Activated CD4-positive, alpha-beta memory T cell treated with anti-CD3 and anti-CD28 coated beads, Interleukin-2, amount 10 ng/mL, durations not matched to agents 7 days and 5 days (primary cell): ENCODE data around the gene NEDD4L. TPM values are rescaled to one million over a fixed set of nuclear protein-coding genes. Genes with fewer than 3 reads are reported as not detected.

Experiments
- CTCF ChIA-PET: fragments of 350-600 bp; sonication (Branson Sonifier 250); formaldehyde crosslinking; loops from one replicate; lab custom pipeline; 2021; ENCODE audit warnings: antibody characterized with exemption, inconsistent platforms; lab: Charles Lee
- POLR2A ChIA-PET: fragments of 350-600 bp; sonication (Branson Sonifier 250); formaldehyde crosslinking; loops from one replicate; lab custom pipeline; 2021; ENCODE audit warnings: antibody characterized with exemption; lab: Charles Lee
- DNase-seq: peaks from one replicate; pipeline ENCODE4 v3.0.0-alpha.2; 2020
- H3K27ac Mint-ChIP-seq: one replicate; pipeline ENCODE4 v1.8.0; 2021; ENCODE audit warnings: mild to moderate bottlenecking, mixed read lengths
- H3K27me3 Mint-ChIP-seq: one replicate; pipeline ENCODE4 v1.8.0; 2021; ENCODE audit warnings: mixed read lengths
- H3K36me3 Mint-ChIP-seq: one replicate; pipeline ENCODE4 v1.8.0; 2021; ENCODE audit warnings: low read depth, mixed read lengths
- H3K4me1 Mint-ChIP-seq: one replicate; pipeline ENCODE4 v1.8.0; 2021; ENCODE audit warnings: mixed read lengths
- H3K4me3 Mint-ChIP-seq: one replicate; pipeline ENCODE4 v1.8.0; 2021; ENCODE audit warnings: mild to moderate bottlenecking, mixed read lengths
- H3K9me3 Mint-ChIP-seq: one replicate; pipeline ENCODE4 v1.8.0; 2021; ENCODE audit warnings: mixed read lengths
- total RNA-seq, 2 experiments: library from RNA; stranded (reverse); gene quantifications; one replicate each; pipeline ENCODE4 v1.2.3, GENCODE V29; 2021

NEDD4L gene
- total RNA-seq, 2 experiments from 2014 or later: 4.6 to 5.8 TPM

- Mint-ChIP-seq H3K4me1 (no peaks in the 10 kb centered on the region), H3K27ac (no peak overlapping the region), H3K4me3 (no peak overlapping the region), H3K9me3 (no peaks in the 10 kb centered on the region), H3K27me3 (peaks cover 1% of the 10 kb centered on the region), H3K36me3 (no peaks in the 10 kb centered on the region)
- DNase-seq: no peak
- CTCF ChIA-PET: no interaction called here
- POLR2A ChIA-PET: no interaction called here
Observed at GRCh38 chr18:58228762-58229161, 184.7 kb downstream of the NEDD4L start.

- no peak for DNase-seq
- no peaks in the 10 kb centered on the region for H3K4me1 Mint-ChIP-seq
- no peak overlapping the region for H3K27ac Mint-ChIP-seq
- H3K36me3 Mint-ChIP-seq: no peaks in the 10 kb centered on the region
- no peak overlapping the region for H3K4me3 Mint-ChIP-seq
- H3K27me3 Mint-ChIP-seq: peaks cover 1% of the 10 kb centered on the region
- POLR2A ChIA-PET: no interaction called here
- no peaks in the 10 kb centered on the region for H3K9me3 Mint-ChIP-seq
- CTCF ChIA-PET: no interaction called here
Observed at GRCh38 chr18:58229162-58229561, 185.1 kb downstream of the NEDD4L start.

GRCh38 chr18:58230438-58231179, 186.6 kb downstream of the NEDD4L start:
- CTCF ChIA-PET: no interaction called here
- POLR2A ChIA-PET: no interaction called here

GRCh38 chr18:58231930-58232329, 187.9 kb downstream of the NEDD4L start:
- ChIA-PET CTCF (no interaction called here), POLR2A (no interaction called here)
- DNase-seq: no peak
- no peak overlapping the region for H3K4me3 Mint-ChIP-seq
- H3K27ac Mint-ChIP-seq: no peak overlapping the region
- H3K9me3 Mint-ChIP-seq: no peaks in the 10 kb centered on the region
- no peaks in the 10 kb centered on the region for H3K27me3 Mint-ChIP-seq
- H3K36me3 Mint-ChIP-seq: no peaks in the 10 kb centered on the region
- H3K4me1 Mint-ChIP-seq: no peaks in the 10 kb centered on the region

More at GRCh38 chr18:58230438-58231179, 186.6 kb downstream of the NEDD4L start:
- no peak for DNase-seq
- Mint-ChIP-seq H3K4me1 (no peaks in the 10 kb centered on the region), H3K9me3 (no peaks in the 10 kb centered on the region), H3K27ac (no peak overlapping the region), H3K36me3 (no peaks in the 10 kb centered on the region), H3K27me3 (no peaks in the 10 kb centered on the region), H3K4me3 (no peak overlapping the region)

GRCh38 chr18:58232668-58233067, 188.6 kb downstream of the NEDD4L start:
- DNase-seq: no peak
- Mint-ChIP-seq H3K27ac (no peak overlapping the region), H3K27me3 (no peaks in the 10 kb centered on the region), H3K4me1 (no peaks in the 10 kb centered on the region), H3K9me3 (no peaks in the 10 kb centered on the region), H3K4me3 (no peak overlapping the region), H3K36me3 (no peaks in the 10 kb centered on the region)
- CTCF ChIA-PET: no interaction called here
- POLR2A ChIA-PET: no interaction called here

- CTCF ChIA-PET: interaction anchor here (1.1 kb wide), 1 partner anchor 87 kb away, joined by 3 read pairs; no protein-coding TSS in a partner anchor
- no peak overlapping the region for H3K27ac Mint-ChIP-seq
Observed at GRCh38 chr18:58234359-58234741, 190.3 kb downstream of the NEDD4L start.

GRCh38 chr18:58235001-58235436, 191.0 kb downstream of the NEDD4L start:
- Mint-ChIP-seq H3K9me3 (no peaks in the 10 kb centered on the region), H3K27ac (no peak overlapping the region), H3K4me1 (no peaks in the 10 kb centered on the region), H3K4me3 (no peak overlapping the region), H3K27me3 (no peaks in the 10 kb centered on the region), H3K36me3 (no peaks in the 10 kb centered on the region)
- ChIA-PET POLR2A (no interaction called here), CTCF (interaction anchor here (1.1 kb wide), 1 partner anchor 87 kb away, joined by 3 read pairs; no protein-coding TSS in a partner anchor)
- DNase-seq: no peak

More at GRCh38 chr18:58234359-58234741, 190.3 kb downstream of the NEDD4L start:
- POLR2A ChIA-PET: no interaction called here
- H3K4me1 Mint-ChIP-seq: no peaks in the 10 kb centered on the region
- no peak for DNase-seq
- no peaks in the 10 kb centered on the region for H3K27me3 Mint-ChIP-seq
- no peaks in the 10 kb centered on the region for H3K36me3 Mint-ChIP-seq
- H3K9me3 Mint-ChIP-seq: no peaks in the 10 kb centered on the region
- no peak overlapping the region for H3K4me3 Mint-ChIP-seq

GRCh38 chr18:58239879-58240278, 195.9 kb downstream of the NEDD4L start:
- Mint-ChIP-seq H3K4me1 (no peaks in the 10 kb centered on the region), H3K27ac (no peak overlapping the region), H3K4me3 (no peak overlapping the region), H3K9me3 (no peaks in the 10 kb centered on the region), H3K36me3 (no peaks in the 10 kb centered on the region), H3K27me3 (no peaks in the 10 kb centered on the region)
- CTCF ChIA-PET: no interaction called here
- POLR2A ChIA-PET: no interaction called here
- no peak for DNase-seq

GRCh38 chr18:58241026-58241679, 197.1 kb downstream of the NEDD4L start:
- Mint-ChIP-seq H3K4me3 (no peak overlapping the region), H3K27me3 (no peaks in the 10 kb centered on the region), H3K27ac (no peak overlapping the region), H3K36me3 (no peaks in the 10 kb centered on the region), H3K4me1 (no peaks in the 10 kb centered on the region), H3K9me3 (no peaks in the 10 kb centered on the region)
- ChIA-PET POLR2A (no interaction called here), CTCF (no interaction called here)
- DNase-seq: no peak

GRCh38 chr18:58241877-58242276, 197.9 kb downstream of the NEDD4L start:
- ChIA-PET CTCF (no interaction called here), POLR2A (no interaction called here)
- no peak overlapping the region for H3K4me3 Mint-ChIP-seq
- no peaks in the 10 kb centered on the region for H3K9me3 Mint-ChIP-seq
- no peaks in the 10 kb centered on the region for H3K27me3 Mint-ChIP-seq
- H3K36me3 Mint-ChIP-seq: no peaks in the 10 kb centered on the region
- no peak overlapping the region for H3K27ac Mint-ChIP-seq
- H3K4me1 Mint-ChIP-seq: no peaks in the 10 kb centered on the region
- no peak for DNase-seq

- DNase-seq: no peak
- Mint-ChIP-seq H3K4me1 (no peaks in the 10 kb centered on the region), H3K27me3 (no peaks in the 10 kb centered on the region), H3K9me3 (no peaks in the 10 kb centered on the region), H3K4me3 (no peak overlapping the region), H3K27ac (no peak overlapping the region), H3K36me3 (no peaks in the 10 kb centered on the region)
- CTCF ChIA-PET: no interaction called here
- POLR2A ChIA-PET: no interaction called here
Observed at GRCh38 chr18:58242435-58242834, 198.4 kb downstream of the NEDD4L start.

GRCh38 chr18:58242968-58243367, 198.9 kb downstream of the NEDD4L start:
- CTCF ChIA-PET: no interaction called here
- H3K9me3 Mint-ChIP-seq: no peaks in the 10 kb centered on the region
- H3K27ac Mint-ChIP-seq: no peak overlapping the region
- H3K27me3 Mint-ChIP-seq: peaks cover 1% of the 10 kb centered on the region
- H3K36me3 Mint-ChIP-seq: no peaks in the 10 kb centered on the region
- H3K4me1 Mint-ChIP-seq: no peaks in the 10 kb centered on the region
- POLR2A ChIA-PET: no interaction called here
- no peak for DNase-seq
- H3K4me3 Mint-ChIP-seq: no peak overlapping the region

- Mint-ChIP-seq H3K27me3 (peaks cover 1% of the 10 kb centered on the region), H3K27ac (no peak overlapping the region), H3K4me3 (no peak overlapping the region), H3K36me3 (no peaks in the 10 kb centered on the region), H3K9me3 (no peaks in the 10 kb centered on the region), H3K4me1 (no peaks in the 10 kb centered on the region)
- no peak for DNase-seq
- ChIA-PET CTCF (no interaction called here), POLR2A (no interaction called here)
Observed at GRCh38 chr18:58243401-58243800, 199.4 kb downstream of the NEDD4L start.
